NCI-H526 (cell line): ENCODE measurements around the gene WDR76.

Experiments used
- DNase-seq, 2 experiments: peaks; one replicate each; lab custom pipeline; 2025; lab: John Stamatoyannopoulos, UW

The WDR76 gene

DNA sequence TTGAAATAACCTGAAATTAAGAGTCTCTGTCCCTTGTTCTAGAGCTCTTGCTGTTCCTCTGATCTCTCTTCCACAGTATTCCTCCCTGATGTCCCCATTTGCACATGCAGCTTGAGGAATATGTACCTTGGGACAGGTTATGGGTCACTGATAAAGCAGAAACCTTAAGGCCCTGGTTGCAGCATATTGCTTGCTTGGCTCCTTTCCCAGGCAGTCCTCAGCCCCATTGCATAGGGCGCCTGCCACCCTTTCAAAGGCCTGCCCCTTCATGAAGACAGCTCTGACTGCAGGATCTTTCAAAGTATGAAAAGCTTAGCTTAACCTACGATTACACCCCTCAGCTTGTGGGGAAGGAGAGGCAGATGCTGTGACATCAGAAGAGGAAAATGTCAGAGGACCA is 51.6 kb downstream of the WDR76 start:
- DNase-seq: no peak

DNA sequence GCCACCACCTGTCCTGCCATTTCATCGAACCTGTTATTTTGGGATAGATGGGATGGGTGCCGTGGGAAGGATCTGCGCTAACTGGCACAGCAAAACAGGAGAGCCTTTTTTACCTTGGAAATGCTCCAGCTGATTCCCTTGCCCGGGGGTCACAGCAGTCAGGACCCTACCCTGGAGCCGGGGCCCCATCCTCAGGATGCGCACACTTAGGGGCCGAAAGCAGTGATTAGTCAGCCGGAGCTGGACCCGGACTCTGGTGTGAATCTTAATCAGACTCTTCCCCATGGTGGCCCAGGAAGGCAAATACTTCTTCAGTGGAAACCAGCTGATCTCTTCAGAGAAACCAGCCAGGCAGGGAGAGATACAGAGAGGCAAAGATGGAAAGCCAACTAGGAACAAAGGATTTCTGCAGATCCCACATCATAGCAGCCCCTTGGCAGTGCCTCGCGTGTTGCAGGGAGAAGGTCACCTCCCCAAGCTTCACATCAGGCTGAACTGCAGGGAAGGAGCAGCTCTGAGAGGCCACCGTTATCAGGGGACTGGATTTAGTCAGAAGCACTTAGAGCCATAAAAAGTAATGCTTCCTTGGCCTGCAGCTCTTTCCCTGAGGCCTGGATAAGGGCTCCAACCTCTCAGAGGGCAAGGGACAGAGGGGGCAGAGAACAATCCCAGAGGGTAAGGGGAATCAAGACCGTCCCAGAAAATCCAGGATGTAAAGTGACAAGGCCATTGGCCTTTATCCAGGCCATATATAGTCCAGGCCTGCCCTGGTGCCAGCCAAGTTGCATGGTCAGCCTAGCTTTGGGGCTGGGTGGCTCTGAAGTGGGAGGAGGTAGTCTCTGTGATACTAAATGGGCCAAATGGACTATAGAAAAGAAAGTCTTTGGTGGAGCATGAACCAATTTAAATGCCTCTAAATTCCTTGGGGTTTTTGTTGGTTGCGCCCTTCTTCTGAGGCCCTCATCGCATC is 52.9 kb downstream of the WDR76 start:
- DNase-seq: no peak

DNA sequence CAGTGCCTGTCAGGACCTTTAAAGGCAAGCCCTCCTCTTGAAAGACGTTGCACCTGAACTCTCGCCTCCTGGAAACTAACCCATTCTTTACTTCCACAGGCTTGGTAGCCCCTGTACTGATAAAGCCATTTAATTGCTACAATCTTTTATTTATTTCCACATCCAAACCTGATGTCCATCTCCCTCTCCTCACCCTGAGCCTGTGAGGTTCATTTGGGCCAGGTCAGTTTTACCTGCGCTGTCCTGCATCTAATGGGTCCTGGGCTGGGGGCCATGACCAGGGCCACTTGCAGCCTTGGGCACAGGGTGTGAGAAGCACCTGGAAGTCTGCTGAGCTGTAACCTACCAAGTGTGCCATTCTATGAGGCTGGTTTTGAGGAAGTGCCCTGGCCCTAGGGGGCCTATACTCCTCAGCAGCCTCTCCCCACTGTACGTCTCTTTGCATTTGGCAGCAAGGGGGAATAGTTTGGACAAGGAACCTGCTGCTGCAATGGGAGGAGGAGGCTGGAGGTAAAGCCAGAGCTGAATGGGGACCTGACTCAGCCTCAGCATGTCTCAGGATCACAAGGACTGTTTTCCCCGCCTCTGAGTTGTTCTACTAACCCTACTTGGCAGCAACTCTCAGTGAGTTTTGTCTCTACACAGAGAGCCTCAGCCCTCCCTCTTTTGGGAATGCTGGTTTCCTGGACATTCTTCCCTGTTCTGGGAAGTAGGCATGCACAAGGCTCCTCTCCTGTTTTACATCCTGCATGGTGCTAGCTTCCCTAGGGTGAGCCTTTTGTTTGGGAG is 53.8 kb downstream of the WDR76 start:
- DNase-seq: no peak

DNA sequence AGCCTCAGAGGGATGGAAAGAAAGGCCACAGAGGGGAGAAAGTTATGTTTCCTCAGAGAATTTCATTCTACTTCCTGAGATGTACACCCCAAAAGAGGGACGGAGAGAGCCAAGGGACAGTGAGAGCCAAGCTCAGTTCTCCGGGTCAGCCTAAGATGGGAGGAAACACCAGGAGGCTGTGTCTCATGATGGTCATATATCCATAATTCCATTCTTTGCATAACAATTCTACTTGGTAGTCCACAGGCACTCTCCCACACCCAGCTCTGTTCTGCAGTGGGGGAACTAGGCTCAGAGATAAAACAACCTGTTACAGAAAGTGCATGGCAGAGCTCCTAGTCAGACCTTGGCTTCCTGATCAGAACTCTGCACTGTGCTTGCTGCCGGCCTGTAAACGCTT is 54.4 kb downstream of the WDR76 start:
- DNase-seq: no peak

DNA sequence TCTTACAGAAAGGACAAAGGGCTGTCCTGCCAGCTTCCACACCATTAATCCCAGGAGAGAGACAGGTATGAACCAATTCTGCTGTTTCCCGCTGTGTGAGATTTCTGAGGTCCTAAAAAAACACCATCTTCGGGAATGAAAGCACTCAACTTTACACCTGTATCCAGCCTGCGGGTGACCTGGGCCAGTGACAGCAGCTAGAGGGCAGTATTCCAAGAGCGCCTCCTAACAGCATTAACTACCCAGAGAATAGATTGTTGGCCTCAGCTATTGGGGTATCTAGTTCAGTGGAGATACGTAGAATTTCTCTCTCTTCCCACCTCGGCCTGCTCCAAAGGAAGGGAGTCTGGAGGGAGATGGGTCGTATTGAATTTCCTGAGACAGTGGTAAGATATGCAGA is 55.1 kb downstream of the WDR76 start:
- peak in 1 of 2 experiments; percentile 30 for DNase-seq

DNA sequence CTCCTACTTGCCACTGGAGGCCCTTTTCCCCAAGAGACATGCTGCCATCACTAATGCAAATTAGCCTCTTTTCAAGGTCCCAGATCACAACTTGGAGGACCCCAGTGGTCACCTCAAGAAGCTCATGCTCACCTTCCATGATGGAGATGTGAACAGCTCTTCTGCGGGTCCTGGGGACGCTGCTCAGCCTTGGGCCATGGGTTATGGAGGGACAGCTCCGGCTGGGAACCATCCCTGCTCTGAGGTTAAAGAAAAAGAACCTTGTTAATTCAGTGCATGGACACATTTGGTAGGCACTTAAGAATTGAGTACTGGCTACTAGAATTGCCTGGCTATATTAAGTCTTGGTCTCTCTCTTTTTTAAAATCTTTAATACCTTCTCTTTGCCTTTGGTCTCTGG is 56.8 kb downstream of the WDR76 start:
- DNase-seq: no peak

DNA sequence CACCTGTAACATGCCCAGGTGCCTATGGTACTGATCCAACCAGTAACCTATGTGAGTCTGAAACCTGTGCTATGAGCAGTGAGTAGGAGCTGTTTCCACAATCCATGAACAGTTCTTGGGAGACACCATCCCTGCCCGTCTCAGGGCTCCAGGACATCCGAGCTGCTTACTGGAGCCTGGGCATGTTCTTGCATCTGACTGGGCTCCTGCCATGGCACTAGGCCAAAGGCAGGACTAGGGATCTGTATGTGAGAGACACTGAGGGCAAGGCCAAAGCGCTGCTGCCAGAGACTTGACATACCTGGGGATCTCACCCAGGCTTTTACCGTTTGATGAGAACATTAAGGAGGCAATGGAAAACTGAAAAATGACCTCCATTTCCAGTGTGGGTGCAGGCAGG is 59.8 kb downstream of the WDR76 start:
- DNase-seq: no peak

DNA sequence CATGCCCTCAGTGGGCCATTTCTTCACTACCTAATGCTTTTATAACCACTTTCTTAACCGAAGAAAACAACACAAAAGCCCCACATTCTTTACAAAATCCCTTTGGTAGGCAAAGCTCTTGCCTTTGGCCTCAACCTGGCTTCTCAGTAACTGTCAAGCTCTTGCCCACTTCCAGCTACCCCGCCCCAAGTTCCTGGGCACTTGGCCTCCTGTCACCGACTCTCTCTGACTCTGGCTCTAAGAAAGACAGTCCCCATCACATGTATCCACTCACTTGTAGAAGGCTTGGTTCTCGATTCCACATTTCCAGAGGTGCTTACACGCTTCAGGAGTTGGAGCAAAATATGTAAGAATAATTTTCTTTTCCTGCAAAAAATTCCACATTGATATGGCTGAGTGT is 61.1 kb downstream of the WDR76 start:
- no peak for DNase-seq

DNA sequence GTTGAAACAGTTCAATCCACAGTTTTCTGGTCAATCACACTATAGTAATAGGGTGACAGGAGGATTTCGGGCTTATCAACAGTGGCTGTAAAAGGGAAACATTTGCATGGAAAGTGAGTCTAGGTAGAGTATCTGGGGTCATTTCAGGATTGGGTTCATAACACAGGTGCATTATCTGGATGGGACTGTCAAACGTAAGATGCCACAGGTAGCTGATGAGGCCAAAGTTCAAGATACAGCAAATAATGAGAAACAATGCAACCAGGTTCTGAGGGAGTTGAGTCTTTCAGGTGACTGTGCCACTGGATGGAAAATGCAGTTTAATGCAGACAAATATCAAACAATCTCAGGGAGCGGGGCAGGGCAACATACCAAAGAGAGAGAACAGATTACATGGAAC is 62.2 kb downstream of the WDR76 start:
- DNase-seq: no peak

DNA sequence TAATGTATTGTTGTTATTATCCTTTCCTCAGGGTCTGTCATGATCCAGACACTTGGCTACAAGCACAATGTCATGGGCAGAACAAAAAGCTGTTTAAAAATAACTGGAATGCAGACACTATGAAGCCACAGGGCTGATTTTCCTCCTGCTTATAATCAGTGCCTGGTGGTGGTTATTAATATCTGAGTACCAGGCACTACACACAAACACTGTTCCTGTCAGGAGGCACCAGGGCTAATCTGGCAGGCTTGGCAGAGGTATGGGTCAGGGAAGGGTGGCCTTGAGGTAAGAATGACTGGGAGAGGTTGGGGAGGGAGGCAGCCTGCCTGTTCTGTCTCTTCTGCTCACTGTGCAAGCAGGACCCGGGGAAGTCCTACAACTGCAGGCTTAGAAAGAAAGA is 67.2 kb downstream of the WDR76 start:
- DNase-seq: no peak

DNA sequence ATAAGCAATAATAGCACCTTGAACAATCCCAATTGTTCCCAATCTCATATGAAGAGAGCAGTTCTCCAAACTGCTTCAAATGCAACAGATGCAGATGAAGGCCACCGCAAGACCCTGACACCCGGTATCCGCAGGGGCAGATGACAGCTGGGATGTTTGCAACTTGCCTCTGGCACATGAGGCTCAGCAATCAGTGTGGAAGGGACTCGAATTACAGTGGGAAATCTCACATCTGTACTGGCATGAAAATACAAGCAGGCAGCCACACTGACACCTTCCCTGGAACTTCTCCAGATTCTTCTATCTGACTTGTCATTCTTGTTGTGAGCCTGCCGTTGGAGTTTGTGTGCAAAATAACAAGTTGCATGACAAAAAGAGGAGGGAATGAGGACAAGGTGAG is 68.8 kb downstream of the WDR76 start:
- DNase-seq: no peak

DNA sequence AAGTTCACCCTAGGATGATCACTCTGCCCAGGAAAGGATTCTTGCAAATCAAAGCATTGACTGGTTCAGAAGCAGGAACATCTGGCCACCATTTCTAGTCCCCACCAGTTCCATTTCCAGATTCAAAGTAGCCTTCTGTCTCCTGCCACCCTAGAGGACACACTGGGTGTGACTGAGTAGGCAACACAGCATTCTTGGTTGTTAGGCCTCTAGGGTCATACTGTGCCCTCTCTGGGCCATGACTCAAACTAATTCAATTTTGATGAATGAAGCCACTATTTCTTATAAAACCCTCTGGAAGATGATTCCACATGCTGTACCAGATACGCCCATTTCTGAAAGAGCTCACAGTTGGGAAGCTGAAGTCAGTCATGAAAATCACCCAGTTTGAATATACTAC is 69.7 kb downstream of the WDR76 start:
- DNase-seq: no peak

DNA sequence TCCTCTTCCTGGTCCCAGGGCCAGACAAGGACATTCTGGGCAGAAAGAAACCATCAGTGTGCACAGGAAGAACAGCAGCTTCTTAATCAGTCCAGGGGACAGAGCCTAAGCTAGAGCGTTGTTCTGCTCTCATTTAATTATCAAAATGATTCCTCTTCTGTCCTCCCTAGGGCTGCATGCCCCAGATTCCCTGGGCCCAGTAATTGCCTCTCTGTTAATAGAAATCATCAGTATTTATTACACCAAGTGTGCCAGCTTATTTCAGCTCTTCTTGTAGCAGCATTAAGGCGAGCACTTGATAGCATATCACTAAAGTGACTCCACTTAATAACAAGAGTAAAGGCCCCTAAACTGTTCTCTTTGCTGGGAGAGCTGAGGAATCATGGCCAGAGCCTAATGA is 72.1 kb downstream of the WDR76 start:
- DNase-seq: no peak

DNA sequence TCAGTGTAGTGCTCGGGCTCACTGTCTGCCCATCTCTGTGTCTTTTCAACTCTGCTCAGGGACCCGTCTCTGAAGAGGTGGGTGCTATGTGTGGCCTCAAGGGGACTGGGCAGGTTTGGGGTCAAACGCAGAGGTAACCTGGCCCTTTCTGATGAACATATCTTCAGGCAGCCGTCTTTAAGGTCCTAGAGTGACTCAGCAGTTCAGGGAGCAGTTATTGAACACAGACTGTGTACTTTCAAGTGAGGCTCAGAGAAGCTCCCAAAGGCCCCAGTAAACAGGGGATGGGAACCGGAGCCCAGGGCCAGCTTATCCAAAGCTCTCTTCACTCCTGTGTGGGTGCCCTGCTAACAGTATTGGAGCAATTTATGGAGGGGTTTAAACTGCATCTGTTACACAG is 73.1 kb downstream of the WDR76 start:
- DNase-seq: no peak

DNA sequence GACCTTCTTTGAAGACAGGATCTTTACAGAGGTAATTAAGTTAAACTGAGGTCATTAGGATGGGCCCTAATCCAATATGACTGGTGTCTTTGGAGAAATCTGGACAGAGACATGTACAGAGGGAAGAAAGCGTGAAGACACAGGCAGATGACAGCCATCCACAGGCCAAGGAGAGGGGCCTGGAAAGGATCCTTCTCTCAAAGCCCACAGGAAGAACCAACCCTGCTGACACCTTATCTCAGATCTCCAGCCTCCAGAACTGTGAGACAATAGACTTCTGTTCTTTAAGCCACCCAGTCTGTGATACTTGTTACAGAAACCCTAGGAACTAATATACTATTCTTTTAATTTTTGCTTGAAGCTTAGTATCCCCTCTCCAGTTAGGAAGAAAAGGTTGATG is 74.2 kb downstream of the WDR76 start:
- DNase-seq: no peak

DNA sequence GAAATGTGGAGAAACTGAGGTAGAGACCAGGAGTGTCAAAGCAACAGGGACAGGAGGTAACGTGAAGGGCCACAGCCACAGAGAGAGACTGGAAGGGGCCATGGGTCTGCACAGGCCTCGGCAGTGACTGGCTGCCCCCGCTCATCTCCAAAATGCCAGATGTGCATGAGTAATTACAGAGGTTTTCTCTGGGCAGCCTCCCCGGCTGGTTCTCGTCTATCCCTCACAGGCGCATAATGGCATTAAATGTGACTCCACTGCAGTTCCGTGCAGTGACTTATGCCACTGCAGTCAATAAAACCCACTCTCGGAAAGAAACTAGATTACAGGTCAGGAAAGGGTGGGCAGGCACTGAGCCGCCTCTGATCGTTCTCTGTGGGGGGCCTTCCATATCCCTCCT is 74.7 kb downstream of the WDR76 start:
- DNase-seq: no peak

DNA sequence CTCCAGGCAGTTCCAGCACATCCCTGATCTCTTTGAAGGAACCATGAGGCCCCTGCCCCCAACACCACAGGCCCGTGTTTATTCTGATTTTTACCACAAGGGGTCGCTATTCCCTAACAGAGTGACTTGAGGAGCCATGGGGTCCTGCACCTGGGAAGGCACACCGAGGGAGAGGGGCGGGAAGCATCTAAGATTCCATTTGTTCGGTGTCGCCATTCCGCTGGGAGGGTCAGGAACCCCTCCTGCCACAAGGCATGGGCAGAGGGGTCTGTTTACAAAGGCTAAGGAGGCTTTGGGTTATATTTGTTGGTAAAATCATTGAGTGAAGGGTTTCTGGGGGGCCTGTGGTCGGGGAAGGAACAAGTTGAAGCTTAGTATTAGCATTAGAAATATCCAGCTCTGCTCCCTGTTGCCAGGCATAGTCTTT is 77.1 kb downstream of the WDR76 start:
- peak; percentile 53 to 87 for DNase-seq

DNA sequence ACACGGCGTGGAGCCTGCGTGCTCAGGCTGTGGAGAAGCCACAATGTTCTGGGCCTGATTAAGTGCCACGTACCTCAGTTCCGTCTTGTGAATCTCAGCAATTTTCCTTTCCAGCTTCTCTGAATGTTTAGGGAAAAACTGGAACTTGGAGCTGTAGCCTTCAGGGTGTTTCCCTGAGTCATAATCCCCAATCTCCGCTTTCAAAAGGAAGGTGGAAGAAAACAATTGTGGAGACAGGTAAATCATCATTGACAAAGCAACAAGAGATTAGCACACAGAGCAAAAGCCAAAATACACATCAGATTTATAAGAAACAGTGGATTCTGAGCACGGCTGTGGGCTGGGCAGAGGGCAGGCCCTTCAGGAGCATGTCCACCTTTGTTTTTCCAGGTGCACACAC is 79.0 kb downstream of the WDR76 start:
- DNase-seq: no peak

DNA sequence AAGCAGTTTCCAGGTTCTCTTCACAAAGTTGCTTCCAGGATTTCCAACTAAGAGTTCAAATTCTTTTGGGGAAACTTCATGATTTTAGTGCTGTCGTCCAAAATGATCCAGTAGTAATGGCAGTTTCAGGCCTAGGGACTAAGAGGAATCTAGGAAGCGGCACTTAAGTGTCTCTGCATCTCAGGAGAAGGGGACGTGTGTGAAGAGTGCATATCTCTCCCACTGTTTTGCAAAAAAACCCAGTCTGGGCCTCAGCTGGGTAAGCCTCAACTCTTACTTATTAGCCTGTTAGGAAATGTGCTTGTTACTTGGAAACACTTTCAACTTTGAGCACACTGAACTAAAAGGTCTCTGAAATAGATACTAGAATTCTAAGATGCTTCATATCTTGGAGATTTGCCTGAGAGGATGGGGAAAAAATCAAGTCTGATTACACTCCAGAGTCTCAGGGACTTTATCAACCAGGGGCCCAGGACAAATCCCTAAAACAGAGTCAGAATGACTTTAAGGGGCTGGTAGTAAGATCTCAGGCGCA is 81.8 kb downstream of the WDR76 start:
- DNase-seq: no peak

DNA sequence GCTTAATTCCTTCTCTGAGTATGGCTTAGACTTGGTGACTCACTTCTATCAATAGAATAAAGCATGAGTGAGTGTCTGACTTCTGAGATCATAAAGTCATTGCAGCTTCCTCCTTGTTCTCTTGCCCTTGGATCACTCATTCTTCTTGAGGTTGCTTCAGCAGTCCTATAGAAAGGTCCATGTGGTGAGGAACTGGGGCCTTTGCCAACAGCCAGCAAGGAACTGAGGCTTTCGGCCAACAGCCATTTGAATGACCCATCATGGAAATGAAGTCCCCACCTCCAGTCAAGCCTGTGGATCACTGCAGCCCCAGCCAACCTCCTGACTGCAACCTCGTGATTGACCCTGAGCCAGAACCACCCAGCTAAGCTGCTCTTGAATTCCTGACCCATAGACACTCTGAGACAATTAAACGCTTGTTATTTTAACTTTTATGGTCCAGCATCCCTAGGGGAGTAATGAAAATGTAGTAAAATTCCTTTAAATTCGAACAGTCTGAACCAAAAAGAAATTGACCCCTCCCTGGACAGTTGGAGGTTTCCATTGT is 84.5 kb downstream of the WDR76 start:
- no peak for DNase-seq

DNA sequence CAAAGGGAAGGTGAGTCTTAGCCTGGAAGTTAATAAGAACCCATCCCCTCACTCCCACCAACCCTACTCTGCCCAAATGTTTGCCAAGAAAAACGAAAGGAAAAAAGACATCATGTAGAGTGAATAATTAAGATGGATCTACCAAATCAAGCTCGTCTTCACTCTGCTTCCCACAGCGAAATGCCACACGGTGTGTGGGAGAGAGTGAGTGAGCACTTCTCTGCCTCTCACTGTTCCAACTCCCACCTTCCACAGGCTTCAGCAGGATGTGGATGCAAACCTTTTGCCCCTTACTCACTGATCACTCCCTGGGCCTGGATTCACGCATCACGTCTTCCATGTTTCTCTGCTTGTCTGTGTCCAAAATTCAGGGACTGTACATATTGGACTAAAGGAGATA is 85.4 kb downstream of the WDR76 start:
- no peak for DNase-seq

DNA sequence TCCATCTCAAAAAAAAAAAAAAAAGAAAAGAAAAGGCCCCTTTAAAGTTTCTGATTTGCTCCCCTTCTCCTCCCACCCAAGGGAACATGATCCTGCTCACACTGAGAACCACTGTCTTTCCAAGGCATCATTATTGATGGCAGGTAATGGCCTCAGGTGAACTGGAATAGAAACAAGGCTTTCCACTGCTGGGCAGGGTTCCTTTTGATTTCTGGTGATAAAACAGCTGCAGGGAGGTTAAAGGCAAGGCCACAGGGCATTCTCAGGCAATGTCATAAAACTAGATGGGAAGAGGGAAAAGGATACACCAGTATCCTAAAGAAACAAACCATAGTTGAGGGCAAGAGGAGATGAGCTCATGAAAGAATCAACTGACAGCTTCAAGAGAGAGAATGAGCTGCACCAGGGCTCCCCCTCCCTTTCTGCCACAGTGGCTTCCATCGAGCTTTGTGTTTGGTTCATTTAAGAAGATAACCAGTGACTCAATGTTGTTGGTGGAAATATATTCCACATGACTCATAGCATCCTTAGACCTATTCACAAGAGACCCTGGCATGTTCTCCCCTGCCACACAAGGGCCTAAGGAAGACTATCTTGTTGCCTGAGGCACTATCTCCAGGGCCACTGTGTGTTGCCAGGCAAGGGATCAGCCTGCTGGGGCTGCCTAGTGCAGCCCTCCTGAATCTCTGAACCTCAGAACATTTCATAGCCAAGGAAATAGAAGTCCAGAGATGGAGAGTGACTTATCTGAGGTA is 86.4 kb downstream of the WDR76 start:
- DNase-seq: no peak
